GM19239 (cell line): ENCODE measurements around the gene FSD2.
A peak's percentile ranks its signal among the peaks of the same experiment; 100 is the strongest.
"Not testable (repeated sequence)": the region's sequence is repeated elsewhere in the genome, so short reads cannot be mapped to it uniquely, and the experiment has no call there.

Experiments used
- DNase-seq: peaks from one replicate; pipeline ENCODE4 v3.0.0; 2011; ENCODE audit warnings: low spot score; ENCODE audit not compliant: insufficient read length
- FAIRE-seq: peaks from 2 replicates; lab custom pipeline; 2011; peaks lifted over from hg19 to GRCh38; lab: Jason Lieb, UNC

The FSD2 gene

DNA sequence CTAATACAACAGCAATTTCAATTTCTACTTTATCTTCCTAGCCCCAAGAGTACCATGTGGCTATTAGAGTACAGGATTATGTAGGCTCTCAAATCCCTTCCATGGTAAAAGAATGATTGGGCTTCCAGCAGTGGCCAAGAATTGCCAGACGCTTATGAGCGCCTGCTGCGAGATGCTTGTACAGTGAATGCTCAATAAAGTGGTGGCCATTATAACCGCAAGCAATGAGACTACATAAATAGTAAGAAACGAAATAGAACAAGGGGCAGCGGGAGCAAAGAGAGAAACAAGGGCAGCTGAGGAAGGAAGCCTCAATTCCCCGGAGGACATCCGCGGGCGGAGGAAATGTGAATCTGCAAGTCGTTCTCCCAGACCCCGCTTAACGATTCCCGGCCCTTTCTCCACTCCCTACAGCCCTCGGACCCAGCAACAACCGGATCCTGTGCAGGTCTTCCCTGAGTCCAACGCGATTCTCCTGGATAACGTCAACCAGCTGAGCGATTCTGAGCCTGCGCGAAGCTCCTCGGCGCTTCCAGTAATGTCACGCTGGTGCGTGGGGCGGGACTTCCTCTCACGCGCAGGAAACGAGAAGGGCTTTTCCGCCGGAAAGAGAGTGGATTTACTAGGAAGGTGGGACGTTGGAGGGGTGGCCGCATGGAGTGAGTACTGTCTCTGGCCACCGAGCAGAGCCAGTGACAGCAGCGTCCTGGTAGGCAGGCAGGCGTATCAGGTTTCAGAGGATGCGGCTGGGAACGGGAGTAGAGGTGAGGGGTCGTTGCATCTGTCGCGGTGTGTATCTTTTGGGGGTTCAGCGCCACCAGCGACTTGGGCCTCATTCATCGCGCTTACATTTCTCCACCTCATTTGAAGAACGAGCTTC lies 55.7 kb downstream of the FSD2 start:
- DNase-seq (peak; percentile 76), FAIRE-seq (peak; percentile 97)

DNA sequence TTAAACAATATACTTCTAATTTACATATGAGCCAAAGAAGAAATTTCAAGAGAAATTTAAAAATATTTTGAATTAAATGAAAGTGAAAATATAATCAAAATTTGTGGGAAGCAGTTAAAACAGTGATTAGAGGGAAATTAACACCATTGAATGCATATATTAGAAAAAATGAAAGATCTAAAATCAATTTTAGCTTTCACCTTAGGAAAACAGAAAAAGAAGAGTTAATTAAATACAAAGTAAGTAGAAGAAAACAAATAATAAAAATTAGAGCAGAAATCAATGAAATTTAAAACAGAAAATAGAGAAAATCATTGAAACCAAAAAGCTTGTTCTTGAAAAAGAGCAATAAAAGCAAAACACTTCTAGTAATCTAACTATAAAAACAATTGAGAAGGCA lies 57.6 kb downstream of the FSD2 start:
- DNase-seq (no peak), FAIRE-seq (no peak)

DNA sequence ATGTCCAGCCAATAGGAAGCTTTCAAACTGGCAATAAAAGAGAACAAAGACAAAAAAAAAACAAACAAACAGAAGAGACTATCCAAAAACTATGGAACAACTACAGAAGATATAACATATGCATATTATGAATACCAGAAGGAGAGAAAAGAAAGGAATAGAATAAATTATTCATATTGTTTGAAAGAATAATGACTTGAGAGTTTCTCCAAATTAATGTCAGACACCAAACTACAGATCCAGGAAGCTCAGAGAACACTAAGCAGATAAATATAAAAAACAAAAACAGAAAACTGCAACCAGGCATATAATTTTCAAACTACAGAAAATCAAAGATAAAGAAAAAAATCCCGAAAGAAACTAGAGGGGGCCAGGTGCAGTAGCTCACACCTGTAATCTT lies 62.1 kb downstream of the FSD2 start:
- FAIRE-seq, result no peak

DNA sequence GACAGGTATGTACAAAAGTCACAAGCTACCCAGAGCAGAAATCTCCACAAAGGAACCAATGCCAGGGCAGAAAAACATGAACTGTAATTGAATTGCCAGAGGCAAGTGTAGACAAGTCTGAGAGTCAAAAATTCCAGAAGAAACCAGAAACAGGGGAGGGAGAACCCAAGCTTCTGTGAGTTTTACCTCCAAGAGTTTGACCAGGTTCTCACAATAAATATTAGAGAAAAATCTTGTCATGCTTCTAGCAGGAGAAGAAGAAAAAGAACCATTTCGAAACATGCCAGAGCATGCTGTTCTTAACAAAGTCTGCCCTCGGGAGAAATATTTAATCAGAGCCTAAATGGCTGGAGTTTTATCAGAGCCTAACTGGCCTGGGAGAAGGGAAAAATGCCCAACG lies 63.7 kb downstream of the FSD2 start:
- no peak for DNase-seq

More for the DNA sequence above, 62.1 kb downstream of the FSD2 start:
- DNase-seq, result no peak

DNA sequence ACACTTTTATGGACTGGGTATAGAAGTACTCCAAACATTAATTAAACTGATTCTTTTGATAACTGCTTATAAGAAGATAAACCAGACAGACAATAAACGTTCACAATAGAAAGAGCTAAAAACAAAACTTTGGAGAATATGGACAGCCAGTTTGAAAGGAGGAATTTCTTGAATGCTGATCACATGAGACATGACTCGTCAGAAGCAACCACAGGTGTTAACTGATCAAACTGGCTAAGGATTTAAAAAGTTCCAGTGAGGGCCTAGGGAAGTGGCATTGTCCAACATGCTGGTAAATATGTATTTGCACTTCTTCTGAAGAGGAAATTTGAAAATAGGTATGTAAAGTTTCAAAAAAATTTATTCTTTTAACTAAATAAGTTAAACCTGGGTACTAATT lies 66.8 kb downstream of the FSD2 start:
- FAIRE-seq (no peak), DNase-seq (no peak)

More for the DNA sequence above, 63.7 kb downstream of the FSD2 start:
- FAIRE-seq, result no peak

DNA sequence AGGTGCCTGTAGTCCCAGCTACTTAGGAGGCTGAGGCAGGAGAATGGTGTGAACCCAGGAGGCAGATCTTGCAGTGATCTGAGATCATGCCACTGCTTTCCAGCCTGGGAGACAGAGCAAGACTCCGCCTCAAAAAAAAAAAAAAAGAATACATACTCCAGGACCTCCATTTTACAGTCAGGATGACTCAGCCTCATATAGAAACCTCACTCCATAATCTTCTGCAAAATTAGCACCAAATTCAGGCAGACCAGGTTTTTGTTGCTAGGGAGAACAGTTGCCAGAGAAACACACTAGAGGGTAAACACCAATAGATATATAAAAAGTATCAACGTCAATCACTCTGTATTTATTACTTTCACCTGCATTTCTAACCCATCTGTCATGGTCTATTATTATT lies 67.9 kb downstream of the FSD2 start:
- no peak for FAIRE-seq
- DNase-seq, result no peak

DNA sequence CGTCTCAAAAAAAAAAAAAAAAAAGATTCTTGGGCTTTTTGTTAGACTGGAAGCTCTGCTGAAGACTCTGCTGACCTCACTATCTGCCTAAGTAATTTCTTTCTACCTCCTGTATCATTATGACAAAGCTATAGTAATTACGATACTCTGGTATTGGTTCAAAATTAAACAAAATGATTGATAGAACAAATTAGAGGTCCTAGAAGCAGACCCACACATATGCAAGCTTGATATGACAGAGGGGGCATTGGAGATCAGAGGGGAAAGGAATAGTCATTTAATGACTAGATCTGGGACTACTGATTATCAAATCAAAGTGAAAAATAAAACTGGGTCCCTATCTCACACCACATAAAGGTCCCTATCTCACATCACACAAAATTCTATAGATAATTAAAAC lies 74.3 kb downstream of the FSD2 start:
- FAIRE-seq, result no peak
- DNase-seq, result no peak

DNA sequence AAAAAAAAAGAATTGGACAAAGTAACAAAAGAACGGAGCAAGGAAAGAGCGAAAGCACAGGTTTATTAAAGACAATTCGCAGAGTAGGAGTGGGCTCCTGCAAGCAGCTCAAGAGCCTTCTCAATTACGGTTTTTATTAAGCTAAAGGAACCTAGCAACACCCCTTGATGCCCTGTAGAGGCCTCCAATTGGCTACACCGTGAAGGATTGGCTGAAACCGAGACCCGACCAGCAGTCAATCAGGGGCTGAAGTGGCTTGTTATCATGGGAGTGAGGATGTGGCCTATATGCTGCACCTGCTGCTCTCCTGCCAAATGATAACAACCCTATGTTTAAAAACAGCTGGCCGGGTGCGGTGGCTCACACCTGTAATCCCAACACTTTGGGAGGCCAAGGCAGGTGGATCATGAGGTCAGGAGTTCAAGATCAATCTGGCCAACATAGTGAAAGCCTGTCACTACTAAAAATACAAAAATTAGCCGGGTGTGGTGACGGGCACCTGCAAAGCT lies 75.8 kb downstream of the FSD2 start:
- FAIRE-seq, result no peak
- no peak for DNase-seq

DNA sequence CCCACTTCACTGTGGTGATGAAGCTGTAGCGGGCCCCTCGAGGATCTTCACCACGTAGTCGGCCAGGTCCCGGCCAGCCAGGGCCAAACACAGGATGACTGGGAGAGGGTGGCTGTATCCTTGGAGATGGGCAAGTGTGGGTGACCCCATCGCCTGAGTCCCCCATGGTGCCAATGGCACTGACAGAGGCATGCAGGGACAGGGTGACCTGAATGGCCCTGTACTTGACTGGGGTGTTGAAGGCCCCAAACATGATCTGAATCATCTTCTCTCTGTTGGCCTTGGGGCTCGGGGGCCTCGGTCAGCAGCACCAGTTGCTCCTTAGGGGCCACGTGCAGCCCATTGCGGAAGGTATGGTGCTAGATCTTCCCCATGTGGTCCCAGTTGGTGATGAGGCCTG lies 79.1 kb downstream of the FSD2 start:
- no peak for FAIRE-seq
- DNase-seq, result no peak

DNA sequence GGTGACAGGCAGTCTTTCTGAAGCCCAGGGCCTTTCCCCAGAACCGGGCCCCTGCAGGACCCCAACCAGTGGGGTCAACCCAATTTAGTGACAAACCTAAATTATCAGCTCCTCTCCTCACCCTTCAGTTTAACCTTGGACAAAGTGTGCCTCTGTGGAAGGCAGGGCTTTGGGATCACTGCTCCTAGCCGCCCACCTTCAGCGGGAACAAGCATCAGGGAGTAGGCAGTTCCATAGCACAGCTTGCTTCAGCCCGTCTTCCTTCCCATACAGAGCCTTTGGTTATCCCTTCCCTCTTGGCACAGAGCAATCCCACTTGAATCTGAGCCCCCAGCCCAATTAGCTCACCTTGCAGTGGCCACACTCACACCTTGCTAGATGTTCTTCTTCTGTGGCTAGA lies 90.9 kb downstream of the FSD2 start:
- FAIRE-seq (no peak), DNase-seq (no peak)

DNA sequence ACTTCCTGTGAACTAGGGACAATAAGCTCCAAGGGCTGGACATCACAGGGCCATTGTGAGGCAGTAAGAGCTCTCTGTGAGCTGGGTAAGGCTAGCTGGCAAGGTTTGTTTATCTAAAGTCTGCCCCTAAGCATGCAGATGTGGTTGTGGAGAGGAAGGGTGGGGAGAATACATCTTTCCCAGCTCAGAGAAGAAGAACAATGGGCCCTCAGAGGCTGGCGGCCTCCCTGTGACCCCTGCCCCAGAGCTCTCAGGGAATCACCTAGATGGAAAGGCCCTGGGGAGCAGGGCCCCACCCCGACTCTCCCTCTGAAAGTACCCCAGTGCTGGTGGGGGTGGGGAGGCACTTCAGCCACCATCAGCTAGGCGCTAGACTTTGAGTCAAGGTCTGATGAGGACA lies 91.9 kb downstream of the FSD2 start:
- no peak for DNase-seq
- FAIRE-seq, result no peak

DNA sequence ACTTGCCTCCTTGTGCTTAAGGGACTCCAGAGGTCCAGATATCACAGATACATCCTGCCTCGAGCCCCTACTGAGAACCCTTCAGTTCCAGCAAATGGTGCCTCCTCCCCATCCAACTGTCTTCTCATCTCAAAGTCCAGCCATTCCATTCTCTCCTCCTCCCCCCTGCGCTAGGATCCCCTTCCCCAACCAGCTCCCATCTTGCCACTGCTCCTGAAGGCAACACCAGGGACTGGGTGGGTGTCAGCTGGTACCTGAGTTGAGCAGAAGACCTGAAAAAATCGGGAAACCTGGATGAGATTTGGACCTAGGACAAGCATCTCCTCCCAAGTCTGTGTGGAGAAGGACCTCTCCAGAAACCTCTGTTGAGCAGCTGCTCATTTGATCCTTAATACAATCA lies 93.8 kb downstream of the FSD2 start:
- FAIRE-seq (no peak), DNase-seq (no peak)

DNA sequence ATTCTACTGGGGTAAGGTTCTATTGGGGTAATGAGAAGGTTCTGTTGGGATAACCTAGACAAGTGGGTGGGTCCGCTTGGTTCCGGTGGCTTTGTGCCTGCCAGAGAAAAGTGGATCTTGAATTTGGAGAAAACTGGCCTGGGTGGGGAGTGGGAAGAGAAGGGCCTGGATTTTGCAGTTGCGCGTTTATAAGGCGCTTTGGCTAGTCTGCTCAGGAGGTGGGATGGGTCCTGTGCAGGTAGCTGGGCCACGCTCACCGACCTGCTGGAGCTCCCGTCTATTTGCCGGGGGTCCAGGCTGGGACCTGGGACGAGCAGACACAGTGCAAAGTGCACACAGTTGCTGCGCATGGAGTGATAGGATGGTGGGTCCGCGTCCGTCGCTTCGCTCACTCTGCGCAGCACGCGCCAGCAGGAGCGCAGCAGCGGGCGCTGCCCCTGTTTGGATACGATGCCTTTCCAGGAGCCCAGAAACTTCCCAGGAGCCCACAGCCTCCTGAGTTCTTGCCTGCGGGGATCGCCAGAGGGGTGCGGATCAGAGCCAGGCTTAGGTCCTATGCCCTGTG lies 94.9 kb downstream of the FSD2 start:
- DNase-seq (no peak), FAIRE-seq (no peak)

DNA sequence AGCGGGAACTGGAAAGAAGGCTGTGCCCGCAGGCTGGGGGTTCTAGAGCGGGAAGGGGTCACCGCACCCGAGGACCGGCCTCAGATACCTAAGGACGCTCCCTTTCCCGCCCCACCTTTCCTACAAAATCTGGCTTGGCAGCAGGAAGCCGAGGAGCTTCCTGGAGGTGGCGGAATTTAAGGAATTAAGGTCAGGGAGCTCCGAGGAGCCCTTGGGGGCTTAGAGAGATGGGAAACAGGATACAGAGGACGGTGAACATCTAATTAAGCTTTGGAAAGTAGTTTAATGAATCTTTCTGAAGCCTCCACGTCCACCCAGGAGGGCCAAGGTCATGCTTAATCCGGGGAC lies 95.7 kb downstream of the FSD2 start:
- DNase-seq (no peak), FAIRE-seq (no peak)

DNA sequence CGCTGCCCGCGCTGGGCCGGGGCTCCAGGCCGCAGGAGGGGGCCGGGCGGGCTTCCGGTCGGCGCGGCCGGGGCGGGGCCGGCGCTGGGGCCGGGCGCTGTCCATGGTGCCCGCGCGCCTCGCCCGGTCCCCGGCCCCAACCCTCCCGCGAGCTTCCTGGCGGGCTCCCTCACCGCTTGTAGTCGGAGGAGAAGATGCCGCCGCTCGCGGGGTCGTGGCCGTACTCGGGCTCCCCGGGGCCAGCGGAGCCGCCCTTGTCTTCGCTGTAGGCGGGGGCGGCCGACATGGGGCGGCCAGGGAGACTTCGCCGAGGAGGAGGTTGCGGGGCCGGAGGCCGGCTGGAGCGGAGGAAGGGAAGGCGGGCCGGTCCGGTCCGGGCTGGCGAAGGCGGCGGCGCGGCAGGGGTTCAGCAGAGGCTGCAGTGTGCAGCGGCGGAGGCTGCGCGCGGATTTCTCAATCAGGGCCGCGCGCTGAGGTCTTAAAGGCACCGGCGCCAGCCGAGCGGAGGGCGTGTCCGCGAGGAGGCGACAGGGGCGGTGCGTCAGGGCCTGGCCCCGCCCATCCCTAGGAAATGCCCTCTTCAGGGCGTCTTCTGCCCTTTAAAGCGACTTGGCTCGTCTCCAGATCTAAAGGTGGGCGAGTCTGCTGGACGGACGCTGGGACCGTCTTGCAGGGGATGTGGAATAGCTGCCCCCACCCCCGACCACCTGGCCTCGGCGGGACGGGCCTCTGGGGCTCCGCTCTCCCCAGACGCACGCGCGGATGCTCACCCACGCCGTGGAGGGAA lies 96.3 kb downstream of the FSD2 start, which contains the start of gene AP3B2:
TSS of gene AP3B2 (minus strand) at position 455 of the 787 bp plus-strand sequence. CDS start at position 286, 169 bp downstream.
- FAIRE-seq, result peak; percentile 40
- peak; percentile 94 for DNase-seq

DNA sequence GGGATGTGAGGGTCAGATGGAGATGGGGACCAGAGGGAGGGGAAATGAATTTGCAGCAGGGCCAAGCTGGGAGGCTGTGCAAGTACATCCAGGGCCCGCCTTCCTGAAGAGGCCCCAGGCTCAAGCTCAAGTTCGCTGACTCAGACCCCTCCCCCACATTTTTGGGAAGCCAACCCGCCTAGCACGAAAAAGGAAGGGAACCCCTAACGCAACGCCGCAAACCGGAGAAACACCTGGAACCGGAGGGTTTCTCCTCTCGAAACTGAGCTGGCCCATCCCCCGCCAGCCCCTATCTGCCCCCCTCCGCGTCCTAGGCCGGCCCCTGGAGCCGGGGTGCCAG lies 96.8 kb downstream of the FSD2 start:
- FAIRE-seq (no peak), DNase-seq (no peak)

DNA sequence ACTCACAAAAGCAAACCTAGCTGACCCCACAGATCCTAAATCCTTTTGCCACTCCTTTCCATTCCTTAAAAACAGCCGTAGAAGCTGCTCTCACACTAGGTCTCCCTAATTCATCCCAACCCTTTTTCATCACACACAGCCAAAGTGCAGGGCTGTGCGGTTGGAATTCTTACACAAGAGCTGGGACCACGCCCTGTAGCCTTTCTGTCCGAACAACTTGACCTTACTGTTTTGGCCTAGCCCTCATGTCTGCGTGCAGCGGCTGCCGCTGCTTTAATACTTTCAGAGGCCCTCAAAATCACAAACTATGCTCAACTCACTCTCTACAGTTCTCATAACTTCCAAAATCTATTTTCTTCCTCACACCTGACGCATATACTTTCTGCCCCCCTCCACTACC lies 100.0 kb downstream of the FSD2 start:
- DNase-seq, FAIRE-seq: not testable (repeated sequence)
